Measurements from ENCODE around the gene CAVIN3.

GRCh38 chr11:6319704-6320410 is 444 bp downstream of the CAVIN3 start:
- TF ChIP-seq CTCF (IDR thresholded peaks at IDR 0.05; ENCODE audit: low read length) (no peak), EZH2 (IDR thresholded peaks at IDR 0.05; ENCODE audit: borderline replicate concordance, low read length) (no peak)
